ENCODE measurements around the gene PIK3R4. TPM values are rescaled to one million over a fixed set of nuclear protein-coding genes. Genes with fewer than 3 reads are reported as not detected.

PIK3R4 gene
- polyA plus RNA-seq, 1 donor (not counting 4 experiments of a cell fraction or from before 2014, with no cell fraction given), result 49.2 TPM

DNA sequence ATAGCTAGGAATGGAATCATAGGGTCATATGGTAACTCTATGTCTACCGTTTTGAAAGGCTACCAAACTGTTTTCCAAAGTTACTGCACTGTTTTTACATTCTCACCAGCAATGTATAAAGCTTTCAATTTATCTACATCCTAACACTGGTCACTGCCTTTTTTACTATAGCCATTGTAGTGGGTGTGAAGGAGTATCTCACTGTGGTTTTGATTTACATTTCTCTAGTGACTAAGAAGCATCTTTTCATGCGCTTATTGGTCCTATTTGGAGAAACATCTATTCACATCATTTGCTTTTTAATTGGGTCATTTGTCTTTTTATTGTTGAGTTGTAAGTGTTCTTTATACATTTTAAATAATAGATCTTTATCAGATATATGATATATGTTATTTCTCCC is 53.3 kb downstream of the PIK3R4 start:
- Histone ChIP-seq H4K20me1 (ENCODE audit: control insufficient read depth, extremely low read depth, insufficient read depth, low read length) (no peaks in the 10 kb centered on the region), H3K27ac (ENCODE audit: control insufficient read depth, insufficient read depth, low read length) (no peak overlapping the region), H3K27me3 (ENCODE audit: control insufficient read depth, extremely low read depth, insufficient read depth, low read length) (no peaks in the 10 kb centered on the region), H3K9me1 (ENCODE audit: control insufficient read depth, extremely low read depth, insufficient read depth, low read length) (no peaks in the 10 kb centered on the region), H3K4me3 (ENCODE audit: control insufficient read depth in 2 of 3, extremely low read depth in 1 of 3, insufficient read depth in 2 of 3, low read depth in 1 of 3, low read length in 3 of 3) (no peak overlapping the region), H3K9me3 (ENCODE audit: control insufficient read depth, low read depth, low read length) (no peaks in the 10 kb centered on the region), H3K79me2 (ENCODE audit: control insufficient read depth, insufficient read depth, low read length) (no peaks in the 10 kb centered on the region), H3K36me3 (ENCODE audit: control insufficient read depth in 2 of 2, extremely low read depth in 1 of 2, insufficient read depth in 2 of 2, low read length in 2 of 2) (peaks cover 0 to 2% of the 10 kb centered on the region in 2 experiments), H2AFZ (ENCODE audit: control insufficient read depth, low read length) (no peak overlapping the region), H3K4me2 (ENCODE audit: control insufficient read depth, extremely low read depth, insufficient read depth, low read depth, low read length) (no peak overlapping the region), H3K9ac (ENCODE audit: control insufficient read depth, extremely low read depth, insufficient read depth, low read length) (no peak overlapping the region), H3K4me1 (ENCODE audit: control insufficient read depth, extremely low read depth, insufficient read depth, low read length) (peaks cover 10% of the 10 kb centered on the region)
- FAIRE-seq, result no peak
- no peak for DNase-seq (ENCODE audit: low read depth, low spot score)
- dilution Hi-C loops (cut with MboI; ENCODE audit: extremely low pct_ligation_motif_present, low sequenced_read_pairs), result no loop called here
- TF ChIP-seq CTCF (optimal IDR thresholded peaks at IDR 0.05 in 1 of 3, IDR thresholded peaks at IDR 0.05 in 1 of 3, conservative IDR thresholded peaks at IDR 0.05 in 1 of 3; ENCODE audit: extremely low read depth in 1 of 3, insufficient read depth in 2 of 3, low read length in 3 of 3) (no peak), EZH2 (IDR thresholded peaks at IDR 0.05; ENCODE audit: low read length) (no peak)

GRCh38 chr3:130692455-130692854 is 54.2 kb downstream of the PIK3R4 start:
- TF ChIP-seq EZH2 (IDR thresholded peaks at IDR 0.05; ENCODE audit: low read length), result no peak
- TF ChIP-seq CTCF (optimal IDR thresholded peaks at IDR 0.05 in 1 of 3, IDR thresholded peaks at IDR 0.05 in 1 of 3, conservative IDR thresholded peaks at IDR 0.05 in 1 of 3; ENCODE audit: extremely low read depth in 1 of 3, insufficient read depth in 2 of 3, low read length in 3 of 3), result no peak
- FAIRE-seq (no peak), DNase-seq (ENCODE audit: low read depth, low spot score) (no peak)
- Histone ChIP-seq H3K9me3 (ENCODE audit: control insufficient read depth, low read depth, low read length) (no peaks in the 10 kb centered on the region), H3K4me1 (ENCODE audit: control insufficient read depth, extremely low read depth, insufficient read depth, low read length) (peaks cover 10% of the 10 kb centered on the region), H2AFZ (ENCODE audit: control insufficient read depth, low read length) (no peak overlapping the region), H3K9ac (ENCODE audit: control insufficient read depth, extremely low read depth, insufficient read depth, low read length) (no peak overlapping the region), H3K4me3 (ENCODE audit: control insufficient read depth in 2 of 3, extremely low read depth in 1 of 3, insufficient read depth in 2 of 3, low read depth in 1 of 3, low read length in 3 of 3) (no peak overlapping the region), H3K27me3 (ENCODE audit: control insufficient read depth, extremely low read depth, insufficient read depth, low read length) (no peaks in the 10 kb centered on the region), H3K4me2 (ENCODE audit: control insufficient read depth, extremely low read depth, insufficient read depth, low read depth, low read length) (no peak overlapping the region), H4K20me1 (ENCODE audit: control insufficient read depth, extremely low read depth, insufficient read depth, low read length) (no peaks in the 10 kb centered on the region), H3K27ac (ENCODE audit: control insufficient read depth, insufficient read depth, low read length) (no peak overlapping the region), H3K9me1 (ENCODE audit: control insufficient read depth, extremely low read depth, insufficient read depth, low read length) (no peaks in the 10 kb centered on the region), H3K36me3 (ENCODE audit: control insufficient read depth in 2 of 2, extremely low read depth in 1 of 2, insufficient read depth in 2 of 2, low read length in 2 of 2) (peaks cover 0 to 2% of the 10 kb centered on the region in 2 experiments), H3K79me2 (ENCODE audit: control insufficient read depth, insufficient read depth, low read length) (no peaks in the 10 kb centered on the region)
- dilution Hi-C loops (cut with MboI; ENCODE audit: extremely low pct_ligation_motif_present, low sequenced_read_pairs), result no loop called here
